HEK293 (cell line): ENCODE data around the gene PIP4K2B.

Experiments
- ATF2 ChIP-seq: fragments of 450-650 bp; formaldehyde crosslinking; IDR thresholded peaks from 2 replicates; pipeline ENCODE4 v1.5.1; 2016; ENCODE audit warnings: missing biosample characterization, missing genetic modification characterization, low read depth
- FEZF1 ChIP-seq: fragments of 450-650 bp; formaldehyde crosslinking; IDR thresholded peaks from 2 replicates; pipeline ENCODE4 v1.5.1; 2016; ENCODE audit warnings: missing biosample characterization, missing genetic modification characterization
- IKZF3 ChIP-seq: fragments of 450-650 bp; IDR thresholded peaks from 2 replicates; pipeline ENCODE4 v1.5.0; 2018; ENCODE audit warnings: missing biosample characterization, mild to moderate bottlenecking, missing genetic modification characterization, moderate library complexity
- KLF17 ChIP-seq: fragments of 450-650 bp; formaldehyde crosslinking; IDR thresholded peaks from 2 replicates; pipeline ENCODE4 v1.5.1; 2016; ENCODE audit warnings: missing biosample characterization, missing genetic modification characterization
- KLF8 ChIP-seq: fragments of 450-650 bp; formaldehyde crosslinking; IDR thresholded peaks from 2 replicates; pipeline ENCODE4 v1.5.1; 2016; ENCODE audit warnings: missing biosample characterization, missing genetic modification characterization
- RBAK ChIP-seq: fragments of 450-650 bp; formaldehyde crosslinking; IDR thresholded peaks from 2 replicates; pipeline ENCODE4 v1.5.1; 2016; ENCODE audit warnings: missing biosample characterization, missing genetic modification characterization
- SETDB1 ChIP-seq: IDR thresholded peaks from one replicate; pipeline ENCODE4 v1.6.1; 2017; ENCODE audit warnings: mild to moderate bottlenecking, low read length, moderate library complexity, mixed read lengths; ENCODE audit not compliant: insufficient read length
- SP2 ChIP-seq: fragments of 450-650 bp; formaldehyde crosslinking; IDR thresholded peaks from 2 replicates; pipeline ENCODE4 v1.5.1; 2016; ENCODE audit warnings: missing biosample characterization, missing genetic modification characterization
- SP7 ChIP-seq: fragments of 450-650 bp; formaldehyde crosslinking; IDR thresholded peaks from 2 replicates; pipeline ENCODE4 v1.5.1; 2016; ENCODE audit warnings: missing biosample characterization, missing genetic modification characterization
- TRIM28 ChIP-seq: IDR thresholded peaks from 2 replicates; pipeline ENCODE4 v1.6.1; 2011; ENCODE audit warnings: low read length, control low read depth, borderline replicate concordance
- WT1 ChIP-seq: fragments of 450-650 bp; formaldehyde crosslinking; IDR thresholded peaks from 2 replicates; pipeline ENCODE4 v1.5.1; 2016; ENCODE audit warnings: missing biosample characterization, missing genetic modification characterization
- ZBTB1 ChIP-seq: fragments of 450-650 bp; formaldehyde crosslinking; IDR thresholded peaks from 2 replicates; pipeline ENCODE4 v1.5.1; 2016; ENCODE audit warnings: missing biosample characterization, missing genetic modification characterization
- ZBTB7A ChIP-seq: fragments of 450-650 bp; formaldehyde crosslinking; IDR thresholded peaks from 2 replicates; pipeline ENCODE4 v1.5.1; 2016; ENCODE audit warnings: low read depth, missing biosample characterization, missing genetic modification characterization
- ZFHX2 ChIP-seq: fragments of 450-650 bp; formaldehyde crosslinking; conservative IDR thresholded peaks from 2 replicates; pipeline ENCODE4 v1.5.1; 2016; ENCODE audit warnings: missing biosample characterization, missing genetic modification characterization
- ZFP69B ChIP-seq: fragments of 450-650 bp; formaldehyde crosslinking; IDR thresholded peaks from 2 replicates; pipeline ENCODE4 v1.5.1; 2016; ENCODE audit warnings: missing biosample characterization, missing genetic modification characterization
- ZNF140 ChIP-seq: fragments of 450-650 bp; formaldehyde crosslinking; IDR thresholded peaks from 2 replicates; pipeline ENCODE4 v1.5.1; 2016; ENCODE audit warnings: missing biosample characterization, missing genetic modification characterization
- ZNF146 ChIP-seq: fragments of 450-650 bp; formaldehyde crosslinking; IDR thresholded peaks from 2 replicates; pipeline ENCODE4 v1.5.1; 2016; ENCODE audit warnings: missing biosample characterization, missing genetic modification characterization
- ZNF157 ChIP-seq: fragments of 450-650 bp; formaldehyde crosslinking; IDR thresholded peaks from 2 replicates; pipeline ENCODE4 v1.5.1; 2016; ENCODE audit warnings: missing biosample characterization, missing genetic modification characterization
- ZNF2 ChIP-seq: fragments of 450-650 bp; formaldehyde crosslinking; IDR thresholded peaks from 2 replicates; pipeline ENCODE4 v1.5.1; 2016; ENCODE audit warnings: missing biosample characterization, missing genetic modification characterization
- ZNF221 ChIP-seq: fragments of 450-650 bp; formaldehyde crosslinking; IDR thresholded peaks from 2 replicates; pipeline ENCODE4 v1.5.1; 2017; ENCODE audit warnings: missing biosample characterization, missing genetic modification characterization, borderline replicate concordance
- ZNF239 ChIP-seq: fragments of 450-650 bp; formaldehyde crosslinking; IDR thresholded peaks from 2 replicates; pipeline ENCODE4 v1.5.1; 2016; ENCODE audit warnings: missing biosample characterization, missing genetic modification characterization
- ZNF24 ChIP-seq: fragments of 450-650 bp; formaldehyde crosslinking; IDR thresholded peaks from 2 replicates; pipeline ENCODE4 v1.5.1; 2016; ENCODE audit warnings: missing biosample characterization, missing genetic modification characterization
- ZNF280D ChIP-seq: fragments of 450-650 bp; formaldehyde crosslinking; IDR thresholded peaks from 2 replicates; pipeline ENCODE4 v1.5.1; 2016; ENCODE audit warnings: missing biosample characterization, missing genetic modification characterization
- ZNF302 ChIP-seq: fragments of 450-650 bp; formaldehyde crosslinking; IDR thresholded peaks from 2 replicates; pipeline ENCODE4 v1.5.1; 2016; ENCODE audit warnings: missing biosample characterization, missing genetic modification characterization, low read depth
- ZNF335 ChIP-seq: fragments of 450-650 bp; formaldehyde crosslinking; conservative IDR thresholded peaks from 2 replicates; pipeline ENCODE4 v1.5.1; 2016; ENCODE audit warnings: missing biosample characterization, missing genetic modification characterization
- ZNF37A ChIP-seq: fragments of 450-650 bp; IDR thresholded peaks from 2 replicates; pipeline ENCODE4 v1.5.1; 2018; ENCODE audit warnings: missing biosample characterization, missing genetic modification characterization
- ZNF398 ChIP-seq: fragments of 450-650 bp; formaldehyde crosslinking; IDR thresholded peaks from 2 replicates; pipeline ENCODE4 v1.5.1; 2017; ENCODE audit warnings: missing biosample characterization, missing genetic modification characterization
- ZNF514 ChIP-seq: fragments of 450-650 bp; formaldehyde crosslinking; IDR thresholded peaks from 2 replicates; pipeline ENCODE4 v1.5.1; 2016; ENCODE audit warnings: missing biosample characterization, missing genetic modification characterization
- ZNF548 ChIP-seq: fragments of 450-650 bp; formaldehyde crosslinking; IDR thresholded peaks from 2 replicates; pipeline ENCODE4 v1.5.1; 2016; ENCODE audit warnings: missing biosample characterization, missing genetic modification characterization
- ZNF623 ChIP-seq: fragments of 450-650 bp; formaldehyde crosslinking; IDR thresholded peaks from 2 replicates; pipeline ENCODE4 v1.5.1; 2016; ENCODE audit warnings: missing biosample characterization, missing genetic modification characterization
- ZNF645 ChIP-seq: fragments of 450-650 bp; formaldehyde crosslinking; IDR thresholded peaks from 2 replicates; pipeline ENCODE4; 2016; ENCODE audit warnings: missing biosample characterization, missing genetic modification characterization
- ZNF837 ChIP-seq: fragments of 450-650 bp; formaldehyde crosslinking; IDR thresholded peaks from 2 replicates; pipeline ENCODE4 v1.5.1; 2016; ENCODE audit warnings: missing biosample characterization, missing genetic modification characterization
- ZSCAN4 ChIP-seq: fragments of 450-650 bp; formaldehyde crosslinking; IDR thresholded peaks from 2 replicates; pipeline ENCODE4 v1.5.1; 2017; ENCODE audit warnings: missing biosample characterization, missing genetic modification characterization

PIP4K2B gene

GRCh38 chr17:38747463-38748148 is 51.8 kb downstream of the PIP4K2B start (continued):
- TF ChIP-seq ZNF302 (tag by site-specific recombination): no peak
- no peak for TF ChIP-seq RBAK
- no peak for TF ChIP-seq ZNF140 (tag by site-specific recombination)
- TF ChIP-seq ZNF239 (tag by site-specific recombination): no peak
- no peak for TF ChIP-seq ZNF645 (tag by site-specific recombination)
- TF ChIP-seq ZBTB7A (tag by site-specific recombination): peak; percentile 63; the same call in 1 of the 2 replicates
- TF ChIP-seq ZFHX2 (tag by site-specific recombination): no peak
- no peak for TF ChIP-seq ZNF623 (tag by site-specific recombination)
- TF ChIP-seq SETDB1: no peak
- TF ChIP-seq SP7 (tag by site-specific recombination): peak; percentile 38
- no peak for TF ChIP-seq ZNF157
- TF ChIP-seq ZNF398 (tag by site-specific recombination): peak; percentile 84
- TF ChIP-seq ZNF2 (tag by site-specific recombination): peak; percentile 53
- no peak for TF ChIP-seq ZBTB1 (tag by site-specific recombination)
- TF ChIP-seq TRIM28: no peak
- TF ChIP-seq ZNF548 (tag by site-specific recombination): no peak
- no peak for TF ChIP-seq ZNF146 (tag by site-specific recombination)
- TF ChIP-seq ZNF37A: no peak
- TF ChIP-seq ZNF837 (tag by site-specific recombination): no peak
- TF ChIP-seq KLF8: 0 out of 2 replicates have a peak, but pooled peaks have one; percentile 30
- TF ChIP-seq ZNF221 (tag by site-specific recombination): no peak
- peak; percentile 41 for TF ChIP-seq SP2 (tag by site-specific recombination)
- TF ChIP-seq ZNF335 (tag by site-specific recombination): peak; percentile 96
- TF ChIP-seq ZFP69B: no peak
- no peak for TF ChIP-seq ZNF514
- no peak for TF ChIP-seq ZNF280D
- peak; percentile 65; the same call in 1 of the 2 replicates for TF ChIP-seq KLF17
- no peak for TF ChIP-seq ZSCAN4
- peak; percentile 37 for TF ChIP-seq IKZF3
- no peak for TF ChIP-seq ZNF24 (tag by site-specific recombination)
- TF ChIP-seq WT1 (tag by site-specific recombination): peak; percentile 37; the same call in 1 of the 2 replicates
- no peak for TF ChIP-seq ATF2 (tag by site-specific recombination)
- TF ChIP-seq FEZF1 (tag by site-specific recombination): no peak
